Occipital lobe (tissue), 2 donors: ENCODE measurements around the gene MAGI2. TPM values are rescaled to one million over a fixed set of nuclear protein-coding genes. Genes with fewer than 3 reads are reported as not detected.
"Not testable (repeated sequence)": the region's sequence is repeated elsewhere in the genome, so short reads cannot be mapped to it uniquely, and the experiment has no call there.

ENCODE experiments used
- DNase-seq: peaks from one replicate; lab custom pipeline; 2025; lab: John Stamatoyannopoulos, UW
- total RNA-seq: library from RNA; depleted of rRNA; stranded (reverse); fragments of >200 nt; gene quantifications from one replicate; pipeline ENCODE4 v1.2.3, GENCODE V29; 2014

MAGI2 gene
- total RNA-seq, 1 donor from 2014 or later, result 244 TPM

DNA sequence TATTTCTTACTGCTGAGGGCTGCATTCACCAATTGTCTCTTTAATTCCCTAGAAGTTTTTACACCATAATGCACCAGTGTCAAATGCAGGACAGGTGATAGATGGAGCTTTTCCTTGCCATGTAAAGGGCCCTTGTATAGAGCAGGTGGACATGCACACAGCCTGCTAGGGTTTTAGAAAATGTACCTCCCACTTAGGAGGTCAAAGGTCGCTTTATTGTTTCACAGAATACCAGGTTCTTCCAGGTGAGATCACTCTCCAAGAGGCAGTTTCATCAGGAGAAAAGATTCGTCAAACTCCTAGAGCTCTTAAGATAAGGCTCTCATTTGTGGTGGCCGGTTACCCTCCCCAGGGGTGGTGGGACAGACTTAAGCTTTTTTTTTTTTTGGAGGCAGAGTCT, 1439.1 kb downstream of the MAGI2 start:
- DNase-seq, result no peak

DNA sequence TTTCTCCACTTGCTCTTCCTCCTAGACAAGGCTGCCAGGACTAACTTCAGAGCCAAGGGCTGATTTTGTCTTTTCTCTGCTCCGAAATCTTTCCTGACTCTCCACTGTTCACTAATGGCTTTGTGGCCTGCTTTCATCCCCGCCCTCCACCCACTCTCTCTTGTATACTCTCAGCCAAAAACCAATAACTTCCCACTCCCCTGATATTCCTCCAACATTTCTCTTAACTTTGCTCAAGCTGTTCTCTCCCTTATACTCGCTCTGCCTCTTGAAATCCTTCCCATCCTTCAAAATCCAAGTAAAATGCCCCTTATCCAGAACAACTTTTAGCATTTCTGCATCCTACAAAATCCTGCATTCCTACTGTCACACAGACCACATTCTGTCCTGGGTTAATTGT, 1440.1 kb downstream of the MAGI2 start:
- no peak for DNase-seq

- DNase-seq, result no peak
Observed at GRCh38 chr7:78011642-78012041, 1441.8 kb downstream of the MAGI2 start.

- DNase-seq, result no peak
Observed at GRCh38 chr7:78007231-78007630, 1446.2 kb downstream of the MAGI2 start.

DNA sequence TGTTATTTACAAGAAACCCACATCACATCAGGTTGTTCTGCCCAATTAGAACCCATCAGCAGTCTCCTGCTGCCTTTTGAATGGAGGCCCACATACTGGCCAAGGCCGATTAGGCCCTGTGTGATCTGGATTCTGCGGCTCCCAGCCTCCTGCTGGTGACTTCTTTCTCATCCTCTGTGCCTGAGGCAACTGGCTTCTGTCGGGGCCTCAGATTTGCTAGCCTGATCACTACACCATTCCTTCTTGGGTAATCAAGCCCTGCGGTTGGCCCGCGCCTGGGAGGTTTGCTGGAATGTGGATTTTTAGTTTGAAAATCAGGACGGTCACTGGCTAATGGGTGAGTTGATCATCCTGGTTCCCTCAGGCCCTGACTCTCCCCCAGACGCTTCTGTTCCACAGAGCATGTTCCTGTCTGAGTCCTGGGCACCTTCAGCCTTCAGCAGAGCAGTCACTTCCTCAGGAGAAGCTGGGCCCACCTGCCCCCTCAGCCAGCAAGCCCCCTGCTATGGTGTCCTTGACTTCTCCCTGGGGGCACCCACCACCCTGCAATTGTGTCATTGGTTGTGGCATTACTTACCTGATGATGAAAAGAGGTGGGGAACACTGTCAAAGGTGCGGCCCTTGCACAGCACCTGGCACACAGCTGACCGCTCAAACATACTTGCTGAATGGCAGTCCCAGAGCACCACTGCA, 1447.3 kb downstream of the MAGI2 start:
- no peak for DNase-seq

- no peak for DNase-seq
Observed at GRCh38 chr7:78002715-78003114, 1450.8 kb downstream of the MAGI2 start.

DNA sequence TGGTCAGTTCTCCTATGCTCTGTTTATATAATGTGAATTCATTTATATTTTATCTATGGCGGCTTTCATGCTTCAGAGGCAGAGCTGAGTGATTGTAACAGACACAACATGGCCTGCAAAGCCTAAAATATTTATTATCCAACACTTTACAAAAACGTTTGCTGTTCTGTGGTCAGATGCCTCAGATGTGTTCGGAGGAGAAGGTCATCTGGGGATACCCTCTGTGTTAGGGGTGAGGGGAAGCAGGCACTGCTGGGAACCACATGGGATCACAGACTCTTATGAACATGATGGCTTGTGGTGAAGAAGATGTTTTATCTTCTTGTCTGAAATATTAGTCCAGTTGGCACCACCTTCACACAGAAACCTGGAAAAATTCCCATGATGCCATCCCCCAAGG, 1451.4 kb downstream of the MAGI2 start:
- DNase-seq, result no peak

DNA sequence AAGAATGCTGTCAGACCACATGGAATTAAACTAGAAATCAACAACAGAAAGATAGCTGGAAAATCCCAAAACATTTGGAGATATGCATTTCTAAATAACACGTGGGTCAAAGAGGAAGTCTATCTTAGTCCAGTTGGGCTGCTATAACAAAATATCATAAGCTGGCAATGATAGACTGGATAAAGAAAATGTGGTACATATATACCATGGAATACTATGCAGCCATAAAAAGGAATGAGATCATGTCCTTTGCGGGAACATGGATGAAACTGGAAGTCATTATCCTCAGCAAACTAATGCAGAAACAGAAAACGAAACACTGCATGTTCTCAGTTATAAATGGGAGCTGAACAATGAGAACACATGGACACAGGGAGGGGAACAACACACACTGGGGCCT, 1454.3 kb downstream of the MAGI2 start:
- not testable (repeated sequence) for DNase-seq

DNA sequence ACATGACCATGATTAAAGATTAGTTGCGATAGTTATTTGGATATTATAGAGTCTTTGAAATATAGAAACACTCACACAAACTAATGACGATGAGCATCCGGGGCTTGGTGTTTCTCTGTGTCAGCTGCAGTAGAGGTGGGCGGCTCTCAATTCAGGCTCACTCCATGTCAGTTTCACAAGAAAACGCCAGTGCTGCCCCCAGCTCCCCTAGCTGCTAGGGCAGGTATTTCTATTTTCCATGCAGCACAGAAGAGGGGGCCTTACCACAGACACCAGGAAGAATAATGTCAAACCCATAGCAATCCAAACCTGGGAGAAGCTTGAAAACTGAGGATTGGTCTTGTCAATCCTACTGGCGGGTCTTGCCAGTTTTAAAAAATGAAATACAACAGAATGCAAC, 1457.8 kb downstream of the MAGI2 start:
- no peak for DNase-seq

GRCh38 chr7:77993838-77994237, 1459.6 kb downstream of the MAGI2 start:
- no peak for DNase-seq

GRCh38 chr7:77991656-77992055, 1461.8 kb downstream of the MAGI2 start:
- no peak for DNase-seq

- no peak for DNase-seq
Observed at GRCh38 chr7:77989981-77990566, 1463.4 kb downstream of the MAGI2 start.

DNA sequence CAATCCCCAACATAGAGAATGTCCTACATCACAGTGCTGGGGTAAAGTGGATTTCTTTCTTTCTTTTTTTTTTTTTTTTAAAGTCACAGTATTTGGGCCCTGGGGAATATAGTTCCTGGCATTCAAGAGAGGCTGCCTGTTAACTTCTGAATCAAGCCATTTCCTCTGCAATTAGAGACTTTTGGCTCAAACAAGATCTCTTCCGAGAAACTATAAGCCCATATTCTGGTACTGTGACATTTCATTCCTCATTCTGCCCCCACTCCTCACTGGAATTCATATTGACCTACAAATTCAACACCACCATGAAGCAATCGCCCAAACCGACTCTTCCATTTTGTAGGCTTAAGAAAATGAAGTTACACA, 1467.5 kb downstream of the MAGI2 start:
- no peak for DNase-seq

DNA sequence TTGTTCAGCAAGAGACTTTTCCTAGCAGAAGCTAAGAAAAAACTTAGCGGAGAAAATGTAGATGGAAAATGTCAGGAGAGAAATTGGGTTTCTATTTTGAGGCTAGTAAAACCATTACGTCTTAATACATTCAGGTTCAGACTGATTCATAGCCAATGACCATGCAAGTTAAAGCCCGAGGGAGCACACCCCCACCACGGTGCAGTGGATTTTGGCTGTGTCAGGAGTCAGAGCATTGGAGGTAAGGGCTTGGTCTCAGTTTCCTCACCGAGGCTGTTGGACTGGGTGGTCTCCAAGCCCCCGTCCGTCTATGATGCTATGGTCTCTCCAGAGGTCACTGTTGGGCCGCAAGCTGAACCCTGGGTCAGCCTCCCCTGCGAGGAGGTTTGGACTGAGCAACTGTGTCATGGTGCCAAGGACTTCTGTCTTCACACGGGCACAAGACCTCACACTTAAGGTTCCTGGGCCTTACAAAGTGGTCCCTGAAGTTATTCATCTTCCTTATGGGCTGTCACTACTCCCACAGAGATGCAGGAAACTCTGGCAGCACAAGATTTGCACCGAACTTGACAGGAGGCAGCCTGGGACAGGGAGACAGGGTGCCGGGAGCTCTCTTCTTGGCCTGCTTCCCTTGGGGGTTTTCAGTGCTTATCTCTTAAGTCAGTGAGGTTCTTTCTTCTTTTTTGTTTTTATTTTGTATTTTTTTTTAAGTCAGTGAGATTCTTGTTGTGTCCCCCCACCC, 1468.1 kb downstream of the MAGI2 start:
- no peak for DNase-seq

GRCh38 chr7:77983973-77984372, 1469.5 kb downstream of the MAGI2 start:
- DNase-seq, result no peak

DNA sequence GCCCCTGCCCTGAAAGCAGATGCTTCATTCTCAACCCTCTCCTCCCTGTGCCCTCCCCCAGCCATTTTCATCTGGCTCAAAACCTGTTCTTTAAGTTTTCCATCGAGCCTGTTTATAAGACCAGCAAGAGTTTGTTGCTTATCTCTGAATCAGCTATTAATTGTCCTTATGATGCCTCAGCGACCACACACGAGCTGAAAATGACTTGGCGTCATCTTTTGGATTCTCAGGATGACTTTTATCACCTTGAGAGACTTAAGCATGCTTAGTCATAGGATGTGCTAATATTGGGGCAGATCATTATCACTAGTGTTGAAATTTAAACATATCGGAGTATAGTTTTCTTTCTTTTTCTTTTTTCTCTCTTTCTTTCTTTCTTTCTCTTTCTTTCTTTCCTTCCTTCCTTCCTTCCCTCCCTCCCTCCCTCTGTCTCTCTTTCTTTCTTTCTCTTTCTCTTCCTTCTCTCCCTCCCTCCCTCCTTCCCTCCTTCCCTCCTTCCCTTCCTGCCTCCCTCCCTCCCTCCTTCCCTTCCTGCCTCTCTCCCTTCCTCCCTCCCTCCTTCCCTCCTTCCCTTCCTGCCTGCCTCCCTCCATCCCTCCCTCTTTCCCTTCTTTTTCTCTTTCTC, 1470.4 kb downstream of the MAGI2 start:
- no peak for DNase-seq

GRCh38 chr7:77980087-77980713, 1473.3 kb downstream of the MAGI2 start:
- no peak for DNase-seq

- DNase-seq, result no peak
Observed at GRCh38 chr7:77979219-77979618, 1474.2 kb downstream of the MAGI2 start.

GRCh38 chr7:77975672-77976480, 1477.6 kb downstream of the MAGI2 start:
- no peak for DNase-seq

DNA sequence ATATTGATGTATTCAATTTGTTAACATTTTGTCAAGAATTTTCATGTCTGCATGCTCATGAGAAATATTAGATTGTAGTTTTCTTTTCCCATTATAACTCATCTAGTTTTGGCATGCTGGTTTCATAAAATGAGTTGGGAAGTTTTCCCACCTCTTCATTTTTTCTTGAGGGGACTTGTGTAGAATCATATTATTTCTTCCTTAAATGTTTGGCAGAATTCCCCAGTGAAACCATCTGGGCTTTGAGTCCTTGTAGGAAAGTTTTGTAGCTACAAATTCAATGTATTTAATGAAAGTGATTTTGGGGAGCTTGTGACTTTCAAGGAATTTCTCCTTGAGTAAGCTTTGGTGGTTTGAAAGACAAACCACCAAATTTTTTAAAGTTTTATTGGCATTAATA, 1481.7 kb downstream of the MAGI2 start:
- no peak for DNase-seq

DNA sequence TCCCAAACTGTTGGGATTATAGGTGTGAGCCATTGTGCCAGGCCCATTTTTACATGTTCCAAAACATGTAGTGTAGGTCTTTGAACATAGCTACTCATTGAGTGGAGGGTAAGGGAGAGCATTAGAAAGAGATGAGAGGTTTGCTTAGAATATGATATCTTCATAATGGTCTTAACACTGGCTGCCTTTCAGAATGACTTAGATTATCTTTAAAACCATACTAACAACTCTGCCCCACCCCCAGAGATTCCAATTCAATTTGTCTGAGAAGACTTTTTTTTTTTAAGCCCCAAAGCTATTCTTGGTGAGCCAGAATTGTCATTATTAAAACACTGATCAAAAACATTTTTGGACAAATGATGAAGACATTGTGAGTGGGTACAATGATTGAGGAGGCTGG, 1486.0 kb downstream of the MAGI2 start:
- DNase-seq, result no peak
